Vagina (tissue), 2 donors: ENCODE measurements around the gene FBXL14.
A peak's percentile ranks its signal among the peaks of the same experiment; 100 is the strongest.

ENCODE experiments used
- POLR2AphosphoS5 ChIP-seq, 2 donors: sonication (generic); formaldehyde crosslinking; IDR thresholded peaks; one replicate each; pipeline ENCODE4 v1.9.0; 2017; ENCODE audit warnings: antibody characterized with exemption in 2 of 2, mild to moderate bottlenecking in 2 of 2, low read depth in 1 of 2; ENCODE audit not compliant: insufficient read depth in 1 of 2
- TF ChIP-seq, protein P1 (sequence below), 3 experiments: fragments of 450-650 bp in 2 of 3; fragments of 200-600 bp in 1 of 3; sonication (generic) in 1 of 3; IDR thresholded peaks; one replicate each; pipeline ENCODE4 v1.5.1; 2017 to 2019; ENCODE audit warnings: antibody characterized with exemption in 3 of 3, mild to moderate bottlenecking in 2 of 3, moderate library complexity in 2 of 3

DNA sequence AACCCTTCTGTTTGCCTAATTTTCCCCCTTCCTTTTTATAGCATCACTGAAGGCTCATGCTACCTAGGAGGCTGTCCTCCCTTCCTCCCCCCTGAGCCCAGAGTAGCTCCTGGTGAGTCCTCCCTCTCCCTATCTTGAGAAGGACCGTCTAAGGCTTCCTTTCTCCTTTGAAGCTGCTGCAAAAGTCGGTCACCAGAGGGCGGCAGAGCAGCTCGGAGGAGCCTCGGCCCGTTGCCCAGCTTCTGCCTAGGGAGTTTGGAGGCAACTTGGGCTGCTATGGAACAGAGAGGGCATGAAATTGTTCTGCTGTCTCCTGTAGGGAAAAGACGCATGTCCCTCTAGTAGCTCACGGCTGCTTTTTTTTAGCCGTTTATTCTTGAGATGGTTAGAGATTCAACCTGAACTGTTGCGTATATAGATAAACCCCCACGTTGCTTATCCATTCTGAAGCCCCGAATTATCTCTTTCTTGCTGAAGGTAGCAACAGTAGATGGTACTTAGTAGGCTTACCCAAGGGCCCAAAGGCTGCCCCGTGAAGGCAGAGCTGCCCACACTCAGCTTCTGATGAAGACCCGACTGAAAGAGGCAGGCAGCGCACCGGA is 40.3 kb upstream of the FBXL14 start:
- TF ChIP-seq, protein P1, sequence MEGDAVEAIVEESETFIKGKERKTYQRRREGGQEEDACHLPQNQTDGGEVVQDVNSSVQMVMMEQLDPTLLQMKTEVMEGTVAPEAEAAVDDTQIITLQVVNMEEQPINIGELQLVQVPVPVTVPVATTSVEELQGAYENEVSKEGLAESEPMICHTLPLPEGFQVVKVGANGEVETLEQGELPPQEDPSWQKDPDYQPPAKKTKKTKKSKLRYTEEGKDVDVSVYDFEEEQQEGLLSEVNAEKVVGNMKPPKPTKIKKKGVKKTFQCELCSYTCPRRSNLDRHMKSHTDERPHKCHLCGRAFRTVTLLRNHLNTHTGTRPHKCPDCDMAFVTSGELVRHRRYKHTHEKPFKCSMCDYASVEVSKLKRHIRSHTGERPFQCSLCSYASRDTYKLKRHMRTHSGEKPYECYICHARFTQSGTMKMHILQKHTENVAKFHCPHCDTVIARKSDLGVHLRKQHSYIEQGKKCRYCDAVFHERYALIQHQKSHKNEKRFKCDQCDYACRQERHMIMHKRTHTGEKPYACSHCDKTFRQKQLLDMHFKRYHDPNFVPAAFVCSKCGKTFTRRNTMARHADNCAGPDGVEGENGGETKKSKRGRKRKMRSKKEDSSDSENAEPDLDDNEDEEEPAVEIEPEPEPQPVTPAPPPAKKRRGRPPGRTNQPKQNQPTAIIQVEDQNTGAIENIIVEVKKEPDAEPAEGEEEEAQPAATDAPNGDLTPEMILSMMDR (IDR thresholded peaks at IDR 0.05), result peak; percentile 51 to 61 (median 56)
- TF ChIP-seq POLR2AphosphoS5 (IDR thresholded peaks at IDR 0.05; ENCODE audit: insufficient read depth in 1 of 2, low read depth in 1 of 2), result no peak
